Pons (tissue), 1 donor: ENCODE data around the gene CALML3.

Source experiments
- DNase-seq: peaks from one replicate; pipeline ENCODE4 v3.0.0-alpha.2; 2016; ENCODE audit warnings: low spot score

Gene CALML3

DNA sequence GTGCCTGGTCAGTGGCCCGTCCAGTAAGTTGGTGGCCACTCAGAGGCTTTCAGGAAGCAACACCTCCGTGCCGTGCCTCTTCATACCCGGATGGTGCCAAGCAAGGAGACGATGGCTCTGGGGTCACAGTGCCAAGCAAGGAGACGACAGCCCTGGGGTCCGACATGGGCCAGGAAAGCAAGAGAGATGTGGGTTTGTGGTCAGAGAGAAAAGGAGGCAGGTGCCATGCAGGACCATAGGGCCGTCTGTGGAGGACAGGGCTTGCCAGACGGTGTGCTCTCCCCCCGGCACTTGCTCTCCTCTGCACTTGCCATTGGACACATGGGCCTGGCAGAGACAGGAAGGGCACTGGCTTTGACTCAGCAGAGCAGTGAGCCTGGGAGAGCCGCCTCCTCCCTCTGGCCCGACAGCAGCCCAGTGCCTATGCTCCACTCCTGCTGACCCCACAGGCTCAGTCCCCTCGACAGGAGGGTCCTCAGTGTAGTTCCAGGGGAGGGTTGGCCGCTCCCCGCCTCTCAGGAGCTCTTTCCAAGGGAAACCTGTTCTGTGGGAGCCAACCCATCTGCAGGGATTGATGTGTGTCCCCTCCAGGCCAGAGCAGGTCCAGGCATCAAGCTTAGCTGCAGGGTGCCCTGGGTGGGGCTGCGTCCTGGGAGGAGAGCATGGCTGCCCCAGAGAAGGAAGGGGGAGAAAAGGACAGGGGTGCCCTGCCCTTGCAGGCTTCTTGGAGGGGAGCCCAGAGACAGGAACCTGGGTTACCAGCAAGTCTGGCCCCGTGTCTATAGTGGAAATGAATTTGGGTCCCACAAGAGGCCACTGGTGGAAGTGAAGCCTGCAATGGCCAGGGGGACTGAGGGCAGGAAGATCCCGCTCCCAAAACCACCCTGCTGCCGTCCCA is 17.8 kb upstream of the CALML3 start:
- no peak for DNase-seq

DNA sequence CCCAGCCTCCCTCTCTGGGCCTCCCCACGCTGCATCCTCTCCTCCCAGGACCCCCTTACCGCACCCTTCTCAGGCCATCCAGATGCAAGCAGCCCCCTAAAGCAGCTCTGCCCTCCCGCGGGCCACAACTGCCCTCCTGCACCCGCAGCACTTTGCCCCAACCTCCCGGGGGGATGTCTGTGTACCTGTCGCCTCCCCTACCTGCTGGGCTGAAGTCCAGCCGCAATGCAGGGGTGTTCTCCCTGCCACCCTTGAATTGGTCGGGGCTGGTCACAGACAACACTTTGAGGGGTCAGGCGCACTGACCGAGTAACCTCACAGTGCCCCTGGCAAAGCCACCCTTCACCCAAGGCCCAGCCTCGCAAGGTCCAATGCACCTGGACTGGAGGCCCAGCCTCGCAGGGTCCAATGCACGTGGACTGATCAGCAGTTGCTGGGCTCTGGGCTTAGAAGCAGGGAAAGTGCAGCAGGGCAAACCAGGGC is 17.1 kb upstream of the CALML3 start:
- no peak for DNase-seq

DNA sequence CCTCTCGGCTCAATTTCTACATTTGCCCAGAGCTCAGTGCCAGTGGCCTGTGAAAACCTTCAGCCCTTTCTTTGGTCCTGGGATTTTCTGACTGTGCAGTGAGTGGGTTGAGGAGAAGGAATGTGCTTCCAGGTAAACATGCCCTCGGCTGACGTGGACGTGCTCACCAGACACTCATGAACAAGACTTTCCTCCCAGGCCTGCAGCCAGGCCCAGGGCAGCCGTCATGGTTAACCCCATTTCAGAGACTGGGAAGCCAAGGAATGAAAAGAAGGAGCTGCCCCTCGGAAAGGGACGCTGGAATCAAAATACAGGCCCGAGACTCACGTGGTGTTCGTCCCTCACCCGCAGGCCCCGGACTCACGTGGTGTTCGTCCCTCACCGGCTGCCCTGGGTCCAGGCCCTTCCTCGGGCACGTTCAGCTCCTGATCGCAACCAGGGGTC is 16.6 kb upstream of the CALML3 start:
- no peak for DNase-seq

DNA sequence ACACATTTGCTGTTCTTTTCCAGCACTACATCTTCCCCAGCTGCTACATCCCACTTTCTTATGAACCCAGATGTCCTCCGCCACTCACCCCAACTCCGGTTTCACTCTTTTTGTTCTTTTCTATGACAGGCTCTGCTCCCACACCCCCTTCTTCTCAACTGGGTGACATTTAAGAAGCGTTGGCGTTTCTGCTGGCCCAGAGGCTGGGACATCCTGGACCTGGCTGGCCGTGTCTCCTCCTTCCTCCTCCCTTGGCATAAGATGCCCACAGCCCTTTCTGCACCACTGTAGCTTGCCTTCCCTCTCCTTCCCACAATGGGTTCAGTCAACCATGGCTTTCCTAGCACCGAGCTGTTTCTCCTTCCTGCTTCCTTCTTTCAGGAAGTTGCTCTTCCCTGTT is 16.0 kb upstream of the CALML3 start:
- no peak for DNase-seq

DNA sequence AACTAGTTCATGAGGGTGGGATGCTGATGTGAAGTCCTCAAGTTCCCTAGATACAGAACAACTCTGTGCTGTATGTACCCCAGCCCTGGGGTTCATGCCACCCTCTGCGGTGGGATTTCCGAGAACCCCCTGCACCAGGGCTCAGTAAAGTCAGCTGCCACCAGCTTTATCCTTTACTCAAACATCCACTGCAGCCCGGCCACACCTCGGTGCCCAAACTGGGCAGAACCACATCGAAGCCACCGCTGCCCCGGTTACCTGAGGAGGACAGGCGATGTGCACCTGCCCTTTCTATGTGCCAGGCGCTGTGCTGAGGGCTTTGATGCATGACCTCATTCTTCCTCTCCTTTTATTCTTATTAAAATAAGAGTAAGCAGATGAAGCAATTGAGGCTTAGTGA is 15.5 kb upstream of the CALML3 start:
- no peak for DNase-seq

DNA sequence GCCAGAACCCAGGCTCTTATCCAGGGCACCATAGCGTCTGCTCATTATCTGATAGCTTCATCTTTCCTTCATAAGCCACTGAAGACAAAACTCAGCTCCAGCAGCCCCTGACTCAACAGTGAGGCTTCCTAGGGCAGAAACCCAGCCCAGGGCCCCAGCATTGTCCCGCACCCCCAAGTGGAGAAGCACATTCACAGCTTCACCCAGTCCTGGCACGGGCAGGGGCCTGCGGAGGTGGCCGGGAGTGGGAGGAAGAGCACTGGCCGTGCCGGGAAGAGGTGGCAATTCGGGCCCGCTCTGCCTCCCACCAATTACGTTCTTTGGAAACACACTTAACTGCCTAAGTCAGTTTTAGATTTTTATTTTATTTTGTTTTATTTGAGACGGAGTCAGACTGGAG is 15.1 kb upstream of the CALML3 start:
- DNase-seq: no peak

DNA sequence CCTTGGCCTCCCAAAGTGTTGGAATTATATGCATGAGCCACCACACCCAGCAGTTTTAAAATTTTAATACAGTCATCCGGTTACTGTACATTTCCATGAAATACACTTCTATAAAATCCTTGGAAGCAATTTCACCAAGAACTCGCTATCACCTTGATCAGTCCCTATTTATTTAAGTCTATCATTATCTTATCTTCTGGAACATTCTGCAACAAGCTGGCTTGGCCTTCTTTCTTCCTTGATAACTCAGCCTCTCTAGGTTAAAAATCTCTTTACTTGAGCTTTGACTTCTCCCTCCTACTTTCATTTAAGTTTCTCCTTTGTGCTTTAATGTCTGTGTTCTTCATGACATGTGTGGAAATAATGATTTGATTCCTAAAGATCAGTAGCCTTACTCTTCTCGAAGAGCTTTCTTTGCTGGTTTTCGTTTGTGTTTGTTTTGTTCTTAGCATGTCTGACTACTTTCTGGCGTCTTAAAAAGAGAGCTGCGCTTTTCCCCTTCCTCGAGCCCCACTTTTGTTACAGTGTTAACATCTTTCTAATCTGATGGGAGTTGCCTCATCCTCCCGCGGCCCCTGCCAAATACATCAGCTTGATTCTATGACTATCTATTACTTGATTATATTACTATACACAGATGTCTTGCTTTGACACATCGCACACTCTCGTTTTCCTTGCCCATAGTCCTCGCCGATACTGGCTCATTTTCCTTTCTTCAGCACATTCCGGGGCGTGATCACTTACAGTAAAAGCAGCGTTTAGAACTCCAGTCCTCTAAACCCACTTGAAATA is 14.3 kb upstream of the CALML3 start:
- no peak for DNase-seq

DNA sequence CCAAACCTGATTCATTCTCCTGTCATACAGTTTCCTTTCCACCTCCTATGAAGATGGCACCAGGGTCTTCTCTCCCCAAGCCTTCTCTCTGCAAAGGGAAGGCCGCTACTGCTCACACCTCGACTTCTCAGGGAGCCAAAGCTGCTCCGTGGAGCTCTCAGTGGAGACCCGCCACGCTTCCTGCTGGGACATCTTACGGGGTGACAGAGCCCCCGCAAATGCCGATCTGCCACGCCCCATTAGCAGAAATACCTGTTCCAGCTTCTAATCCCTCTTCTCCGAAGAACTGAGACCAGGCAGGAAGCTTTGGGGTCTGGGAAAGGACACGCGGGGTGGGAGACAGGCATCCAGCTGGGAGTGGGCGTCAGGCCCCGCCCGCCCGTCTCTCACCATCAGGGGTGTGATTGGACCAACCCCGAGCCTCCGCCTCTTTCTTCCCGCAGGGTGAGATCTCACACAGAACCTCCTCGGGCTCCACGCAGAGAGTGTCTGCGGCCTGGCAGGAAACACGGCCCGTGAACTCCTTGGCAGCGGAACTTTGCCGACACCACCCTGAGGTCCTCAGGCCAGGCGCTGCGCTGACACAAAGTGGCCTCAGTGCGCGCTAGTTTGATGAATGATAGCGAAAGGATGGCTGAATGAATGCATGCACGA is 13.4 kb upstream of the CALML3 start:
- DNase-seq: no peak

DNA sequence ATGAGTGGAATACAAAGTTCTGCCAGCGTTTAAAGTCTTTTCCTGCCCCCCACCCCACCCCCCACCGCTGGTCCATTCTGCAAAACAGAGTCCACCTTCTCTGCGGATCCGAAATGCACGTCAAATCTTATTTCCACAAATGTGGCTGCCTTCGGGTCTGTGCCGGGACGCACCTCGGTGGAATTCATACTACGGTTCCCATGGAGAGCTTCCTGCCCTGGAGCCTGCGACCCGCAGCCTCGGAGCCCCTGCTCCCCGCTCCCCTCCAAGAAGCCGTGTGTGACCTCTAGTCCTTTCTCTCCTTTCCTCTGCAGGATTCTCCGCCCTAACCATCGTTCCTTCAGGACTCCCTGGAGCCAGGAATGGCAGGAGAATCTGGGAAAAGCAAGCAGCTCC is 12.9 kb upstream of the CALML3 start:
- no peak for DNase-seq

DNA sequence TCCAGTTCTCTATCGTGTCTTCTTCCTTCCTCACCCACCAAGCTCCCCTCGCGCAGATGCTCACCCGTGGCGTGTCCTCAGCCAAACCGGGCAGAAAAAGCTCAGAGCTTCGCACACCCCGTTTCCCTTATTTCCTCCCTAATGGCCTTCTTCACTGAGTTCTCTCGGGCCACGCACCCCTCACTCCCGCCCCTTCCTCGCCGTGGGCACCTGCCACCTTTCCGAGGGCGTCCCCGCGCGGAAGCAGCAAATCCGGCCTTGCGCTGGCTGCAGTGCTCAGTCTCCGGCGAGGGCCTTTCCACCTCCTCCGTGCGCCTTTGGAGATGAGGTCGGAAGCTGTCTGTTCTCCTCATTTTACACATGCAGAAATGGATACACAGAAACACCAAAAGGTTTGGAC is 12.4 kb upstream of the CALML3 start:
- no peak for DNase-seq

DNA sequence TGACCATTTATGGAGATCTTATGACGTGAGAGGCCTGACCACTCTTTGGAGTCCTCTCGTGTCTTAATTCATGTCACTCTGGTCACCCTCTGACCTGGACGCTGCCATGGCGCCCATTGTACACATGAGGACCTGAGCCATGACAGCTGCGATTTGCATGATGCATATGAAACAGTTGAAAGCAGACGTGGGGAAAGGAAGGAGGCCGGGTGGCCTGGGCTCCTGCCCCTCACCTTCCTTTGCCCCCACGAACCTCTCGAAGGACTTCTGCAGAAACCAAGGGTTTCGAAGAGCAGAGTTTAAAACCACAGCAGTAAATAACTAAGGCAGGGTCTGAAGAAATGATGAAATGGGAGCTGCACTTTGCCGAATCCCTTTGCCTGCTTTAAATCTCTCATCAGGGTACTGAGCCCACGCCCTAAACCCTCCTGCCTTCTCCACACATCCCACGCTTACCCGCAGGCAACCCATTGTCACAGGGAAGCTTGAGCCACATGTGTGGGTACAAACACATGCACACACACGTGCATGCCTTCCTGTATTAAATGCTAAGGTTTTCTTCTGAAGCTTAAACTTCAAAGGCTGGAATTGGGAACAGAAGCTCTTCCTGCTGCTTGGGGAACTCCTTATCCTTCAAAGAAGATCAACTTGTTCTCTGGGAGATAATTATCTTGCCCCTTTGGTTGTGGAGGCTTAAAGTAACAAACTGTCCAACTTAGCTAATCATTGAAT is 11.7 kb upstream of the CALML3 start:
- no peak for DNase-seq

DNA sequence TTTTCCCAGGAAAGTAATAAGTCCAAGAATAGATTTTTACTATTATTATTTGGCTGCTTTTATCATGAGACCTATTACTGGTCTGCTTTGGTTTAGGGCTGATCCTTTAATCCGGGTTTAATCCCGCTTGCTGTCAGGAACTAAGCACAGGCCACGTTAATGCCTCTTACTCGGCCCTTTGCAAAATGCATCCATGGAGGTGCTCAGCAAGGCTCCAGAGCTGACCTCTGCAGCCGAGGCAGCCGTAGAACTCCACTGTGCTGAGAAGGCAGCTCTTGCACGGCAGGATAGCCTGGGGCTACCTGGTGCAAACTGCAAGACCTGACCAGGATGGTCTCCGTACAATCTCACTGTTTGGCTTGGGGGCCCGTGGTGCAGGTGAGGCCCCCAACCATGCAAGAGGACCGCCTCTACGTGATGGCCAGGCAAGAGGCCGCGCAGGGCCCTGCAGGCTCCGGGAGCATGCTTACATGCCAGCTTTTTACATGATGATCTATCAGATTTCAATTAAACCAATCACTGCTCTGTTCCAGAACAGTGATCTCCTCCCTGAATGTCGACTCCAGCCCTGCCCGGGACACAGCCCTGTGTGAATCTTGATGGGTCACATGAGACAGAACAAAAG is 10.4 kb upstream of the CALML3 start:
- DNase-seq: no peak

DNA sequence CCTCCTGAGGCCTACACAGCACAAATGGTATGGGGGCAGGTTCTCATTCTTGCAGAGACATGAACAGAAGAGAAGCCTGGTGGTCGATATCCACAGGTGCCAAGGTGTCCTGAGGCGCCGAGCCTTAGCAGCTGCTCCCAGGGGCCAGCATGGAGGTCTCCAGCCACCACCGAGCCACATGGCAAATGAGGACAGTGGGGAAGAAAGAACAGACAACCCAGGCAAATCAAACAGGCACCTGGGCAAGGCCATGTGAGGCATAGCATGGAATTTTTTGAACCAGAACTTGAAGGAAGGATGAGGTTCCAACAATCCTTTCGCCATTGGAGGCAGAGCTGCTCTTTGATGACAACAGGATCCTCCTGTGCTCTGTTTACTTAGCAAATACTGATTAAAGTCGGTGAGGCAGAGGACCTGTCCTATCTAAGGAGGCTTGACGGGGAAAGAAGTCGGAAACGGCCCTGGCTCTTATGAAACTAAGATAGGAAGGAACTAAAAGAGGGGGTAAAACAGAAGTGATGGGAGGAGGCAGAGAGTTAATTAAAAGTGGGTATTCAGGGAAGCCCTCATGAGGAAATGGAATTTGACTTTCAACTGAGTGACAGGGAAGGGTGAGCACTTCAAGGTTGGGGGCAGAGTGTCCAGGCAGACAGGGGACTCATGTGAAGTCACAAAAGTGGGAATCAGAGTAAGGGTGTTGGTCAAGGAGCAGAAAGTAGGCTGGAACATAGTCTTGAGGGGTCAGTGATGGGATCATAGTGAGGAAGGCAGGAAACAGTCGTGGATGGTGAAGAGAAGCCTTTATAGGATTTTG is 8.6 kb upstream of the CALML3 start:
- DNase-seq: no peak

DNA sequence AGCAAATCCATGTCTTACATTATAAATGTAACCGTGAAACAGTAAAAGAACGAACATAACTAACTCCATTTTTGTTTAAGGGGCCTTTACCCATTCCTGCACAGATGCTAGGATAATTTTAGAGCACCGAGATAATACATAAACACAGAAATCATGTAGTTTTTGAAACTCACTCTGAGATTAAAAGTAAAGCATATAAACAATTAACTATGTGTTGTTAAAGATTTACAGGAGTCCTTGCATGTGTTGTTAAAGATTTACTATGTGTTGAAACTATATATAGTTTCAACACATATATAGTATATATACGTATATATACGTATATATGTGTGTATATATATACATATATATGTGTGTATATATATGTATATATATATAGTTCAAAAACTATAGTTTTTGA is 7.2 kb upstream of the CALML3 start:
- DNase-seq: no peak

DNA sequence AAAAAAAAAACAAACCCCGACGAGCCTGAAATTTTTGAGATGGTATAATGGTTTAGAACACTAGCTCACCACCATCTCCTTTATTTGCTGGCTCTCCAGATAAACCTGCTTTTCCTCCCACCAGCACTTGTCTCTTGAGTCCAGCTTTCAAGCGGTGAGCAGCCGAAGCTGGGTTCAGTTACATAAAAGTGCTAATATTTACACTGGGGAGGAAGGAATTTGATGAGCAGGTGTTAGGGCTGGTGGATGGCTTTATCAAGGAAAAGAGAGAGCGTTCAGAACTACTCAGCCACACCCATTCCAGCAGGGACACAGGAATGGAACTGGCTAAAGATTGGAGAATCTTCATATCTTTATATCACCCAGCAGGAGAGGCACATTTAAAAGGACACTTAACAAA is 6.6 kb upstream of the CALML3 start:
- no peak for DNase-seq

DNA sequence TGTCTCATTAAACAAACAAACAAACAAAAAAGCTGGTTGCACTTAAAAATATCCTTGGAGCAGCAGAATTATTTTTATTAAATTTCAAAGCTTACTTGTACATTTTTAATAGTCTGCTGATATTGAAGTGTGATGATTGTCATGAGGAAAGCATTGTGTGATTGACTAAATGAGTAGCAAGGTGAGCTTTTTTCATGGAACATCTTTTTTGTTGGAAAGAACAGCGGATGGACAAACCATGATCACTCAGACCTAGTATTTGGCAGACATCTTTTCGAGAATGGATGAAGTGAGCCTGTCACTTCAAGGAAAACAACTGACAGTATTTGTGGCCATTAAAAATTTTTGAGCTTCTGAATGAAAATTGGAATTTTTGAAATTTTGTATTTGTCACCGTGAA is 5.7 kb upstream of the CALML3 start:
- DNase-seq: no peak

DNA sequence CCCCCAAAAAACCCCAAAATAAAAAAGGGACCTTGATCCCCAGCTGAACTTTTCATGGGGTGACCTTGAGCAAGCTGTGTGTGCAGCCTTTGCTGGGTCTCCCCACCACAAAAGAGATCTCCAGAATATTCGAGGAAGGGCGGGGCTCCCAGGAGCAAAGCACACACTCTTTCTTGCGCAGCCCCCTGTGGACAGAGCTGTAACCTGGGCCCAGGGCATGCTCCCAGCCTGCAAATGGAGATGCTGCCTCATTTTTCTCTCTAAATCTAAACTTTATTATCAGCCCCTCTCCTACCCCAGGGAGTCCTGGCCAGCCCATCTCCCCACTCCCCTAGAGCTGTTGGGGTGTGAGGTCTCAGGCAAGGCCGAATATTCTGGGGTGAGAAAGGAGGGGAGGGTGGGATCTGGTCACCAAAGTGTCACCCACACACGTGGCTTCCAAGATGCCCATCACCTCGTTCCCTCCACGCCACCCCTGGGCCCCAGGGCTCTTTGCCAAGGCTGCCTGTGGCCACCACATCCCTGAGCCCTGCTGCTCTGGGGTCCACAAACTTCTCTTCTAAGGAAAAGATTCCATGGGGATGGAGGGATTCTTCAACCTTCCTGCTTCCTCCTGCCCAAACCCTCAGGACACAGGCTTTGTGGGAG is 1.7 kb upstream of the CALML3 start:
- DNase-seq: no peak

DNA sequence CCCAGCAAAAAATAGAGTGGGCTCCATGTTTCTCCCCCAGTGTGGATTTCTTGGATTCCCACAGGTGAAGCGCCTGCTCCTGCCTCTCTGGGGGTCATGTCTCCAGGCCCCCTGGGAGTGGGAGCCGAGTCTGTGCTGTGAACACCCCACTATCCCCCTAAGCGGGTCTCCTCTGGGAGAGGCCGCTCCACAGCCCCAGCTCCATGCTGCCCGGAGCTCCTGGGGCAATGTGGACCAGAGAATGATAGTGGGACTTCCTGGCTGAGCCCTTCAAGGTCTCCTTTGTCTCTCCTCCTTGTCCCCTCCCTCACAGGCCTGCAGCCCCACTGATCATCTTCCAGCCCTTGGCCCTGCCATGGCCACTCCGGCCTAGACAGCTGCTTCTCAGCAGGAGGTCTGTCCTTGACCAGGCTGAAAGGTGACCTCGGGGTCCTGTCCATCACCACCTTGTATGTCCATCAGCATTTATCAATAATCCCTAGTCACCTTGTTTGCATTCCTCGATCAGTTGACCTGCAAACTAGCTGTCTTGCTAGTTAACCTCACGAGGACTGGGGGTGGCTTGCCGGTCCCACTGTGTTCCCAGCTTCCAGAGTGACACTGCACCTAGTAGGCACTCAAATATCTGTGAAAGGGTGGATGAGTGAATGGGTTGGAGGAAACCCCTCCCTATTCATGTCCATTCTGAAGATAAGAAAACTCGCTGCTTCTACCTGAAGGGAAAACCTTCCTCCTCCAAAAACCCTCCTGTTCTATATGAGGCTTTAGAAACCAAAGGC is 776 bp upstream of the CALML3 start:
- no peak for DNase-seq
